Measurements from ENCODE around the gene CRB1. TPM values are rescaled to one million over a fixed set of nuclear protein-coding genes. Genes with fewer than 3 reads are reported as not detected.

Gene CRB1
- polyA plus RNA-seq, 1 experiment, result not detected

DNA sequence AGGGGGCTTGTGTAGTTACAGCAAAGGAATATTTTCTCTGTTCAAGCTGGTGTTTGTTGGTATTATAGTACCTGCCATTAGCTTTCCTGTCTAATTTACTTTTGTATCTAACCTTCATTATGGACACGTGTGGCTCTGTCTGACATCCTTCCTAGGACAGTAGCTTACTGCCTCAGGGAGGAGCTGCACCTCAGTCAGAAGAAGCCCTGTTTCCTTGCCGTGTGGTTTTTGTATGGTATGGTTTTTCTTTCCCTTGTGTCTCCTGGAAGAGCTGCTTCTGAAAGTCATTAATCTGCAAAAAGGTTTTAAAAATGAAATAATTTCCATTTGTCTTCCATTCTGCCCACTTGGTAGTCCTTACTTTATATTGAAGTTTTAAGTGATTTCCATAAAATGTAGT, 17.4 kb upstream of the CRB1 start:
- Histone ChIP-seq H3K4me3 (ENCODE audit: low read depth, low read length) (no peak overlapping the region), H3K9me3 (ENCODE audit: control insufficient read depth, insufficient read depth, low read length) (no peaks in the 10 kb centered on the region), H3K27ac (ENCODE audit: low read depth, low read length) (no peak overlapping the region), H3K27me3 (ENCODE audit: control insufficient read depth, insufficient read depth, low read length) (no peaks in the 10 kb centered on the region)
- no peak for DNase-seq (ENCODE audit: low read depth, low spot score)
- POLR2A ChIA-PET, result no interaction called here
- CTCF ChIA-PET, result interaction anchor here (0.6 kb wide), 1 partner anchor 122 kb away, joined by 6 read pairs; no protein-coding TSS in a partner anchor
- TF ChIP-seq, protein P1, sequence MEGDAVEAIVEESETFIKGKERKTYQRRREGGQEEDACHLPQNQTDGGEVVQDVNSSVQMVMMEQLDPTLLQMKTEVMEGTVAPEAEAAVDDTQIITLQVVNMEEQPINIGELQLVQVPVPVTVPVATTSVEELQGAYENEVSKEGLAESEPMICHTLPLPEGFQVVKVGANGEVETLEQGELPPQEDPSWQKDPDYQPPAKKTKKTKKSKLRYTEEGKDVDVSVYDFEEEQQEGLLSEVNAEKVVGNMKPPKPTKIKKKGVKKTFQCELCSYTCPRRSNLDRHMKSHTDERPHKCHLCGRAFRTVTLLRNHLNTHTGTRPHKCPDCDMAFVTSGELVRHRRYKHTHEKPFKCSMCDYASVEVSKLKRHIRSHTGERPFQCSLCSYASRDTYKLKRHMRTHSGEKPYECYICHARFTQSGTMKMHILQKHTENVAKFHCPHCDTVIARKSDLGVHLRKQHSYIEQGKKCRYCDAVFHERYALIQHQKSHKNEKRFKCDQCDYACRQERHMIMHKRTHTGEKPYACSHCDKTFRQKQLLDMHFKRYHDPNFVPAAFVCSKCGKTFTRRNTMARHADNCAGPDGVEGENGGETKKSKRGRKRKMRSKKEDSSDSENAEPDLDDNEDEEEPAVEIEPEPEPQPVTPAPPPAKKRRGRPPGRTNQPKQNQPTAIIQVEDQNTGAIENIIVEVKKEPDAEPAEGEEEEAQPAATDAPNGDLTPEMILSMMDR (IDR thresholded peaks at IDR 0.05; ENCODE audit: low read depth, low read length), result no peak

DNA sequence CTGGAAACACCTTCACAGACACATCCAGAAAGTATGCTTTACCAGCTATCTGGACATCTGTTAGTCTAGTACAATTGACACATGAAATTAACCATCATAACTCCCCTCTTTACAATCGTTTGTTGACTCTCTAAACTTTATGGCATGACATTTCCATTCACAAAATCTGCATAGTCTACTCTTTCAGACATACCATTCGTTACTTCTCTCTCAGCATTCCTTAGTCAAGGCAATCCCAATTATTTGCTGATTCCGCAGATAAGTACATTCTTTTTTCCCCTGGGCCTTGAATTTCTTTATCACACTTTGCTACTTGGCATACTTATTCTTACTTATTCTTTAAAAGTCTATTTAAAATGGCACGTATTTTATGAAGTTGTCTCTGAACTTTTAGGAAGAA, 15.1 kb upstream of the CRB1 start:
- Histone ChIP-seq H3K9me3 (ENCODE audit: control insufficient read depth, insufficient read depth, low read length) (no peaks in the 10 kb centered on the region), H3K4me3 (ENCODE audit: low read depth, low read length) (no peak overlapping the region), H3K27me3 (ENCODE audit: control insufficient read depth, insufficient read depth, low read length) (no peaks in the 10 kb centered on the region), H3K27ac (ENCODE audit: low read depth, low read length) (no peak overlapping the region)
- CTCF ChIA-PET, result no interaction called here
- DNase-seq (ENCODE audit: low read depth, low spot score), result no peak
- POLR2A ChIA-PET, result no interaction called here
- TF ChIP-seq, protein P1 (IDR thresholded peaks at IDR 0.05; ENCODE audit: low read depth, low read length), result no peak

DNA sequence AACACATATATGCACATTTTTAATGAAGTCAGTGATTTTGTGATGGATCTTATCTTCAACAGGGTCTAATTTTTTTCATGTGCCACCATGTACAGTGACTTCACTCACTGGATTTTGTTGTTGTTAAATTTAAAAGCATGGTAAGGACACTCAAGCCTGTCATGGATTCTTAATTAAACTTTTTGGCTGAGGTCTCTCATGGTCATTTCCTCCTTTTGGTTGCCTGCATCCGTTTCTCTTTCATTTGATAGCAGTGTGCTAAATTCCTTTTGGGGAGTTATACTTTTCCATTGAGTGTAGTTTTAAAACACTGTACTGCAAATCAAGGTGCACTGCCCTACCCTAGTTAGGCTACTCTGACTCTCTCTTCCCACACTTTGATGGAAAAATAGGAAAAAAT, 13.2 kb upstream of the CRB1 start:
- H3K4me3 ChIP-seq (ENCODE audit: low read depth, low read length), result no peak overlapping the region
- no peak for DNase-seq (ENCODE audit: low read depth, low spot score)
- H3K27me3 ChIP-seq (ENCODE audit: control insufficient read depth, insufficient read depth, low read length), result no peaks in the 10 kb centered on the region
- H3K27ac ChIP-seq (ENCODE audit: low read depth, low read length), result no peak overlapping the region
- TF ChIP-seq, protein P1 (IDR thresholded peaks at IDR 0.05; ENCODE audit: low read depth, low read length), result no peak
- no peaks in the 10 kb centered on the region for H3K9me3 ChIP-seq (ENCODE audit: control insufficient read depth, insufficient read depth, low read length)
- ChIA-PET CTCF (no interaction called here), POLR2A (no interaction called here)

DNA sequence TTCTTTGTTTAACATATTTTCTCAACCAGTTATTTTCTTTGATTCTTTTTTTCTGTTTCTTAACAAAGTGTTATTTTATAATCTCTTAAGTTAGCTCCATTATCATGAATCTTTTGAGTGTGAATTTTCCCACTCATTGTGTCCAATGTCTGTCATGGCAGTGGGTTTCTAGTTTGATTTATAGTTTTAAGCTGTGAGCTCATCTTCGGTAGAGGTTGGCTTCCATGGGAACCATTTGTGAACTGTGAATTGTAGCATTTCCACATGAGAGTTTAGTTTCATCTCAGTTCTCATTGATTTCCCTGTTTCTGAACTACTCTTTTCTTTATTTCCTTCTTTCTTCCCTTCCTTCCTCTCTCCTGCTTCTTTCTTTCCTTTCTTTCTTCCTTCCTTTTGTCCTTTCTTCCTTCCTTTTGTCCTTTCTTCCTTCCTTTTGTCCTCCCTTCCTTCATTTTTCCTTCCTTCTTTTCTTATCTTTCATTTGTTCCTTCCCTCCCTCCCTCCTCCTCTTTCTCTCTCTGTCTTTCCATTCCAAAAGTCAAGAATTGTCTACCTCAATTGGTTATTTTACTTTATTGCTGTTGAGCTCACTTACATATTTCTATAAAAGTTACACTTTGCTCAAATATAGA, 3.0 kb upstream of the CRB1 start:
- Histone ChIP-seq H3K4me3 (ENCODE audit: low read depth, low read length) (no peak overlapping the region), H3K27ac (ENCODE audit: low read depth, low read length) (no peak overlapping the region), H3K27me3 (ENCODE audit: control insufficient read depth, insufficient read depth, low read length) (no peaks in the 10 kb centered on the region), H3K9me3 (ENCODE audit: control insufficient read depth, insufficient read depth, low read length) (no peaks in the 10 kb centered on the region)
- DNase-seq (ENCODE audit: low read depth, low spot score), result no peak
- ChIA-PET POLR2A (no interaction called here), CTCF (no interaction called here)
- TF ChIP-seq, protein P1 (IDR thresholded peaks at IDR 0.05; ENCODE audit: low read depth, low read length), result no peak

DNA sequence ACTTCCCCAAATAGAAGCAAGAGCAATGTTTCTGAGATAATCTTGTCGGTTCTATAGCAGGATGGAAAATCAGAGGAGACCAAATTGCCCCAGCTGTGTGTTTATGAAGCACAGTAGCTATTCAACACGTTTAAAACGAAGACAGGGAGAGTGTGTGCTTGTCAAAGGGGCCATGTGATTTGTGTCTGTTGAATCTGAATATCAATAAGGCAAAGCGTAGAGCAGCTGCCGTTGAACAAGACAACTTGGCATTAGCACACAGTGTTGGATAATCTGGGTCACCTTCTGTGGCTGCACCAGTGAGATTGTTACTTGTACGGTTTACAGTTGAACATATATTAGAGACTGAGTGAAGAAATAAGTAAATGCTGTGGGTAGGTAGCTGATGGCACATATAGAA, 1.0 kb downstream of the CRB1 start:
- CTCF ChIA-PET, result no interaction called here
- Histone ChIP-seq H3K9me3 (ENCODE audit: control insufficient read depth, insufficient read depth, low read length) (no peaks in the 10 kb centered on the region), H3K4me3 (ENCODE audit: low read depth, low read length) (no peak overlapping the region), H3K27ac (ENCODE audit: low read depth, low read length) (no peak overlapping the region), H3K27me3 (ENCODE audit: control insufficient read depth, insufficient read depth, low read length) (no peaks in the 10 kb centered on the region)
- TF ChIP-seq, protein P1 (IDR thresholded peaks at IDR 0.05; ENCODE audit: low read depth, low read length), result no peak
- no peak for DNase-seq (ENCODE audit: low read depth, low spot score)
- POLR2A ChIA-PET, result no interaction called here
